Right hindlimb (tissue), 1 donor: ENCODE data around the gene HIPK2.

Experiments used
- DNase-seq: peaks from one replicate; pipeline ENCODE4 v3.0.0-alpha.2; 2018

The HIPK2 gene

DNA sequence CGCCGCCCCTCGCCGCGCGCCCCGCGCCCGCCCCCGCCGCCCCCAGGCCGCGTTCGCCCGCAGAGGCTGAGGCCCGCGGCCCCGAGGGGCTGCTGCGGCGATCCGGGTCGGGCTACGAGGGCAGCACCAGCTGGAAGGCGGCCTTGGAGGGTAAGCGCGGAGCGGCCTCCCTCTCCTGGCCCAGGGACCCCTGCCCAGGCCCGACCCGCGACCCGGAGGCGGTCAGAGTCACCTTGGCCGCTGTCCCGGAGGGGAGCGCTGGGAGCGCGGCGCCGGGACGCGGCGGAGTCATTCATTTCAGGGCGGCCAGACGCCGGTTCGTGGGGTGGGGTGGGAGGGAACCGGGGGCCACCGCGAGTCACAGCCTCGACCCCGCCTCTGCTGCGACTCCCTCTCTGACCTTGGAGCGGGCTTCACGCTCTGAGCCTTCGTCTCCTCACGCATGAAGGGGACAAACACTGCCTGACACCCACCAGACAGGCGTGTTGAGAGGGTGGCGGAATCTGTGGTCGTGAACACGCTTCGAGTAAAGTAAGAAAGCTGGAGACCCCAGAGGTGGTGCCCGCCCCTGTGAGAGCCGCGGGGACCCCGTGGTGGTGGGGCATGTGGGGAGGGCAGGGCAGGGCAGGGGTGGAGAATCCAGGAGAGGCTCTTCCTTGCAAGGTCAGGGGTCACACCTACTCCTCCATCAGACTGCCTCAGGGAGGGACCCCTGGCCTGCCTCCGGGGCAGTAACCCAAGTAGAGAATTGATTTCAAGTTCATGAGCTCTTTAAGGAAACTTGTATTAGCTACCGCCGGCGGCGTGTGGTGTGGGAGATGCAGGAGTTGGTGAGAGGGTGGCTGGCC, 253.6 kb downstream of the HIPK2 start:
- no peak for DNase-seq

GRCh38 chr7:139523199-139523941, 254.4 kb downstream of the HIPK2 start, which contains the start of gene CLEC2L:
TSS of gene CLEC2L (plus strand) at chr7:139523685. CDS start at chr7:139523928, 243 bp downstream.
- DNase-seq, result peak; percentile 45

DNA sequence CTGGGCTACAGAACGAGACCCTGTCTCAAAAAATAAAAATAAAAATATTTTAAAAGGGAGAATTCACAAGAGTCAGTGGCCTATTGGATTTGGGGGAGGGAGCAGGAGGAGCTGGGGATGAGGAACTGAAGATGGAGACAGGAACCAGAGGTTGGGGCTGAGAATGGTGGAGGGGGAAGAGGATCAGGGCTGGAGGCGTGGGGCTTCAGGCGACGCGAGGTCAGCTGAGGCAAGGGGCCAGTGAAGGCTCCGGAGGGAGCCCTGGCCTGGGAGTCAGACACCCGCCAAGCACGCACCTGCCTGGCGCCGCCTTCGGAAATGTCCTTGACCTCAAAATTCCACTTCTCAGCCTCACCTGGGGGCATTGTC, 255.0 kb downstream of the HIPK2 start:
- DNase-seq, result no peak

- no peak for DNase-seq
Observed at GRCh38 chr7:139521439-139521838, 256.4 kb downstream of the HIPK2 start.

DNA sequence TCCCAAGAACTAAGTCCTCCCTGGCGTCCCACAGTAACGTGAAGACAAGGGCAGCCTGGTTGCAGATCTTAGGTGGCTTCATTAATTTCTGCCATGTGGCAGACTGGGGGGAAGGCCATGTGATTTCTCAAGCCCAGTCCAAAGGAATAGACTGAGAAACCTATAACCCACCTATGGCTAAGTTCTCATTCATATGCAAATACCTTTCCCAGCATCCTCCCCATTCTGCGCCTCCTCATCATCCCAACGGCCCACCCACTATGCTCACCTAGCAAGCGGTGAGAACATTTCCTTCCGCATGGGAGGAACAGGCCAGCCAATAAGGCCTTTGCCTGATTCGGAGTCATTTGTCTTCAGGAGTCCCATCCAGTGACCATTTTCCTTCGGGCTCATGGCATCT, 262.5 kb downstream of the HIPK2 start:
- DNase-seq, result no peak
